ENCODE measurements around the gene AK2. TPM values are rescaled to one million over a fixed set of nuclear protein-coding genes. Genes with fewer than 3 reads are reported as not detected.
A peak's percentile ranks its signal among the peaks of the same experiment; 100 is the strongest.

Gene AK2
- total and polyA plus RNA-seq, 11 donors, result 101 to 292 (median 137) TPM

DNA sequence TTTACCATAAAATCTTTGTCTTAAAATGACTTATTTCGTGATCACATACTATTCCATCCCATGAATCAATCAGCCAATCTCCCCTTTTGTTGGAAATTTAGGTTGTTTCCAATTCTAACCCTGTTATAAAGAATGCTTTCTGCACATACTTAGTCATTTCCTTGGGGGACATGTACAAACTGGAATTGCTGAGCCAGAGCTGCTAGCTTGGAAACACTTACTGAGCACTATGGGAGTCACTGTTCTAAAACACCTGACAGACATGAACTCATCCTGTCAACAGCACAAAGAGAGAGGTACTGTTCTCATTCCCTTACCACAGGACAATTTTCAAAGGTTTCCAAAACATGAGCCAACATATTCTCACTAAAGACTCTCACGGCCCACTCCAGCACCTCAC is 32.1 kb downstream of the AK2 start:
- intact Hi-C loops (cut with DNase I), result loop anchor here in 6 of 10 donors (5.0 to 10.0 kb wide), 4 partner anchors 42 to 72 kb away; partner anchors contain the start of gene RNF19B (in 1 of the 6)
- Histone ChIP-seq H3K4me1 (peaks cover 0 to 66% (median 35%) of the 10 kb centered on the region in 12 donors), H3K27me3 (no peaks in the 10 kb centered on the region), H3K9me3 (no peaks in the 10 kb centered on the region), H3K4me3 (no peak overlapping the region), H3K27ac (peak overlapping the region in 1 of 12 donors; percentile 42), H3K36me3 (peaks cover 0 to 25% (median 12%) of the 10 kb centered on the region in 9 donors)
- DNase-seq (no peak), ATAC-seq (no peak)
- no peak for TF ChIP-seq POLR2A (IDR thresholded peaks at IDR 0.05)
- TF ChIP-seq, protein P1, sequence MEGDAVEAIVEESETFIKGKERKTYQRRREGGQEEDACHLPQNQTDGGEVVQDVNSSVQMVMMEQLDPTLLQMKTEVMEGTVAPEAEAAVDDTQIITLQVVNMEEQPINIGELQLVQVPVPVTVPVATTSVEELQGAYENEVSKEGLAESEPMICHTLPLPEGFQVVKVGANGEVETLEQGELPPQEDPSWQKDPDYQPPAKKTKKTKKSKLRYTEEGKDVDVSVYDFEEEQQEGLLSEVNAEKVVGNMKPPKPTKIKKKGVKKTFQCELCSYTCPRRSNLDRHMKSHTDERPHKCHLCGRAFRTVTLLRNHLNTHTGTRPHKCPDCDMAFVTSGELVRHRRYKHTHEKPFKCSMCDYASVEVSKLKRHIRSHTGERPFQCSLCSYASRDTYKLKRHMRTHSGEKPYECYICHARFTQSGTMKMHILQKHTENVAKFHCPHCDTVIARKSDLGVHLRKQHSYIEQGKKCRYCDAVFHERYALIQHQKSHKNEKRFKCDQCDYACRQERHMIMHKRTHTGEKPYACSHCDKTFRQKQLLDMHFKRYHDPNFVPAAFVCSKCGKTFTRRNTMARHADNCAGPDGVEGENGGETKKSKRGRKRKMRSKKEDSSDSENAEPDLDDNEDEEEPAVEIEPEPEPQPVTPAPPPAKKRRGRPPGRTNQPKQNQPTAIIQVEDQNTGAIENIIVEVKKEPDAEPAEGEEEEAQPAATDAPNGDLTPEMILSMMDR (IDR thresholded peaks at IDR 0.05), result no peak
- 71 to 85% (median 80%) methylated on average over 2 of the region's 2 CpGs for WGBS, 4 donors

GRCh38 chr1:33003657-33004056 is 33.0 kb downstream of the AK2 start:
- DNase-seq (no peak), ATAC-seq (no peak)
- H3K27ac ChIP-seq, result no peak overlapping the region
- WGBS, 4 donors, result 85 to 95% (median 87%) methylated on average over 4 of the region's 4 CpGs
- H3K9me3 ChIP-seq, result no peaks in the 10 kb centered on the region
- intact Hi-C loops (cut with DNase I), result loop anchor here in 2 of 10 donors (10.0 kb wide), 1 partner anchor 69 kb away; no protein-coding TSS in a partner anchor
- H3K4me3 ChIP-seq, result no peak overlapping the region
- peaks cover 0 to 16% (median 12%) of the 10 kb centered on the region in 9 donors for H3K36me3 ChIP-seq
- H3K4me1 ChIP-seq, result peaks cover 0 to 66% (median 35%) of the 10 kb centered on the region in 12 donors
- no peak for TF ChIP-seq POLR2A (IDR thresholded peaks at IDR 0.05)
- no peaks in the 10 kb centered on the region for H3K27me3 ChIP-seq

GRCh38 chr1:33002006-33002405 is 34.7 kb downstream of the AK2 start:
- ATAC-seq, result no peak
- intact Hi-C loops (cut with DNase I), result loop anchor here in 2 of 10 donors (10.0 kb wide), 1 partner anchor 67 kb away; no protein-coding TSS in a partner anchor

GRCh38 chr1:33001282-33001681 is 35.4 kb downstream of the AK2 start:
- intact Hi-C loops (cut with DNase I), result loop anchor here in 2 of 10 donors (10.0 kb wide), 1 partner anchor 66 kb away; no protein-coding TSS in a partner anchor
- H3K9me3 ChIP-seq, result no peaks in the 10 kb centered on the region
- 98 to 100% (median 99%) methylated on average over 2 of the region's 2 CpGs for WGBS, 4 donors

More at GRCh38 chr1:33002006-33002405, 34.7 kb downstream of the AK2 start:
- H3K4me1 ChIP-seq, result peaks cover 10 to 66% (median 38%) of the 10 kb centered on the region in 12 donors
- no peak for TF ChIP-seq POLR2A (IDR thresholded peaks at IDR 0.05)
- TF ChIP-seq, protein P1 (IDR thresholded peaks at IDR 0.05), result no peak
- H3K36me3 ChIP-seq, result no peaks in the 10 kb centered on the region
- no peak overlapping the region for H3K4me3 ChIP-seq
- no peak for DNase-seq
- H3K27ac ChIP-seq, result no peak overlapping the region
- H3K27me3 ChIP-seq, result no peaks in the 10 kb centered on the region
- H3K9me3 ChIP-seq, result no peaks in the 10 kb centered on the region
- WGBS, 4 donors, result 84 to 91% (median 88%) methylated on average over 4 of the region's 4 CpGs

More at GRCh38 chr1:33001282-33001681, 35.4 kb downstream of the AK2 start:
- no peaks in the 10 kb centered on the region for H3K36me3 ChIP-seq
- H3K4me3 ChIP-seq, result no peak overlapping the region
- H3K4me1 ChIP-seq, result peaks cover 10 to 62% (median 37%) of the 10 kb centered on the region in 12 donors
- DNase-seq (no peak), ATAC-seq (no peak)
- no peak for TF ChIP-seq POLR2A (IDR thresholded peaks at IDR 0.05)
- TF ChIP-seq, protein P1 (IDR thresholded peaks at IDR 0.05), result no peak
- no peaks in the 10 kb centered on the region for H3K27me3 ChIP-seq
- H3K27ac ChIP-seq, result no peak overlapping the region
